Esophagus muscularis mucosa (tissue), 3 donors: ENCODE data around the gene COL5A1.

ENCODE experiments used
- CTCF ChIP-seq, 3 experiments: fragments of 200-600 bp in 2 of 3; fragments of 450-650 bp in 1 of 3; sonication (generic) in 2 of 3; IDR thresholded peaks; one replicate each; pipeline ENCODE4 v1.5.1; 2017 to 2019; ENCODE audit warnings: antibody characterized with exemption in 3 of 3, mild to moderate bottlenecking in 2 of 3, moderate library complexity in 1 of 3
- POLR2A ChIP-seq: fragments of 450-650 bp; IDR thresholded peaks from one replicate; pipeline ENCODE4 v1.6.1; 2017; ENCODE audit warnings: antibody characterized with exemption, moderate library complexity, mild to moderate bottlenecking, low read depth

- TF ChIP-seq CTCF (IDR thresholded peaks at IDR 0.05) (no peak), POLR2A (no peak)
Observed at GRCh38 chr9:134690301-134690751, 48.7 kb downstream of the COL5A1 start.
